ENCODE data around the gene TSTD1. TPM values are rescaled to one million over a fixed set of nuclear protein-coding genes. Genes with fewer than 3 reads are reported as not detected.

The TSTD1 gene
- total RNA-seq, 1 donor from 2014 or later, result 24.2 TPM

DNA sequence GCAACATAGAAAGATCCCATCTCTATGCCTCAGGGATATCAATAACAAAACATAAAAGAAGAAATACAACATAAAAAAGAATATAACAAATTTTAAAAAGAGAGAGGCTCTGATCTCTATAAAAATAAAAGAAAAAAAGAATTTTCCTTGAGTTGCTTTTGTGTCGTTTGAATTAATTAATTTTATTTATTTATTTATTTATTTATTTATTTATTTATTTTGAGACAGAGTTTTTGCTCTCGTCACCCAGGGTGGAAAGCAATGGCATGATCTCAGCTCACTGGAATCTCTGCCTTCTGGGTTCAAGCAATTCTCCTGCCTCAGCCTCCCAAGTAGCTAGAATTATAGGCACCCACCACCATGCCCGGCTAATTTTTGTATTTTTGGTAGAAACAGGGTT, 26.3 kb downstream of the TSTD1 start:
- H3K9me3 Mint-ChIP-seq (ENCODE audit: unreplicated experiment), result no peaks in the 10 kb centered on the region
- peaks cover 11% of the 10 kb centered on the region for H3K4me1 Mint-ChIP-seq (ENCODE audit: low read depth, unreplicated experiment)
- peaks cover 2% of the 10 kb centered on the region for H3K27me3 Mint-ChIP-seq (ENCODE audit: unreplicated experiment)
- no peak overlapping the region for H3K27ac Mint-ChIP-seq (ENCODE audit: unreplicated experiment)
- no peak for TF ChIP-seq CTCF (IDR thresholded peaks at IDR 0.05; ENCODE audit: partially characterized antibody, unreplicated experiment)
- DNase-seq, result no peak
- H3K4me3 Mint-ChIP-seq (ENCODE audit: unreplicated experiment), result no peak overlapping the region
- H3K36me3 Mint-ChIP-seq (ENCODE audit: unreplicated experiment), result no peaks in the 10 kb centered on the region

DNA sequence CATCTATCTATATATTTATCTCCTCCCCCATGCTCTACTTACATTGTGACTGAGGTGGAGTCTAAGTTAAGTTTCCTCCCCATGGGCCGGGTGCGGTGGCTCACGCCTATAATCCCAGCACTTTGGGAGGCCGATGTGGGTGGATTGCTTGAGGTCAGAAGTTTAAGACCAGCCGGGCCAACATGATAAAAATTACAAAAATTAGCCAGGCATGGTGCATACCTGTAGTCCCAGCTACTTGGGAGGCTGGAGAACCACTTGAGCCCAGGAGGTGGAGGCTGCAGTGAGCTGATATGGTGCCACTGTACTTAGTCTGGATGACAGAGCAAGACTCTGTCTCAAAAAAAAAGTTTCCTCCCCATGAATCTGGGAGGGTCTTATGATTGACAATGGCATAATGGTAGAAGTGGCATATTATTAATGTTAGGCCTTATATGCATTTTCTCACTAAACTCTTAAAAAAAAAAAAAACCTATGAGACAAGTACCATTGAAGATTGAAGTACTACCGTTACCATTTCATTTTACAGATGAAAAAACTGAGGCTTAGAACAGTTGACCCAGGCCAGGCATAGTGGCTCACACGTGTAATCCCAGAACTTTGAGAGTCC, 29.1 kb downstream of the TSTD1 start:
- H3K36me3 Mint-ChIP-seq (ENCODE audit: unreplicated experiment), result no peaks in the 10 kb centered on the region
- H3K27me3 Mint-ChIP-seq (ENCODE audit: unreplicated experiment), result peaks cover 2% of the 10 kb centered on the region
- no peak for TF ChIP-seq CTCF (IDR thresholded peaks at IDR 0.05; ENCODE audit: partially characterized antibody, unreplicated experiment)
- H3K4me3 Mint-ChIP-seq (ENCODE audit: unreplicated experiment), result no peak overlapping the region
- no peaks in the 10 kb centered on the region for H3K9me3 Mint-ChIP-seq (ENCODE audit: unreplicated experiment)
- H3K4me1 Mint-ChIP-seq (ENCODE audit: low read depth, unreplicated experiment), result peaks cover 9% of the 10 kb centered on the region
- no peak for DNase-seq
- no peak overlapping the region for H3K27ac Mint-ChIP-seq (ENCODE audit: unreplicated experiment)

GRCh38 chr1:161008869-161009510, 29.8 kb downstream of the TSTD1 start:
- no peak overlapping the region for H3K4me3 Mint-ChIP-seq (ENCODE audit: unreplicated experiment)
- peaks cover 7% of the 10 kb centered on the region for H3K4me1 Mint-ChIP-seq (ENCODE audit: low read depth, unreplicated experiment)
- H3K9me3 Mint-ChIP-seq (ENCODE audit: unreplicated experiment), result no peaks in the 10 kb centered on the region
- H3K36me3 Mint-ChIP-seq (ENCODE audit: unreplicated experiment), result no peaks in the 10 kb centered on the region
- TF ChIP-seq CTCF (IDR thresholded peaks at IDR 0.05; ENCODE audit: partially characterized antibody, unreplicated experiment), result no peak
- H3K27me3 Mint-ChIP-seq (ENCODE audit: unreplicated experiment), result peaks cover 2% of the 10 kb centered on the region
- H3K27ac Mint-ChIP-seq (ENCODE audit: unreplicated experiment), result no peak overlapping the region
- no peak for DNase-seq

GRCh38 chr1:161007369-161007768, 31.4 kb downstream of the TSTD1 start:
- no peaks in the 10 kb centered on the region for H3K4me1 Mint-ChIP-seq (ENCODE audit: low read depth, unreplicated experiment)
- no peaks in the 10 kb centered on the region for H3K27me3 Mint-ChIP-seq (ENCODE audit: unreplicated experiment)
- no peaks in the 10 kb centered on the region for H3K36me3 Mint-ChIP-seq (ENCODE audit: unreplicated experiment)
- no peak overlapping the region for H3K27ac Mint-ChIP-seq (ENCODE audit: unreplicated experiment)
- no peaks in the 10 kb centered on the region for H3K9me3 Mint-ChIP-seq (ENCODE audit: unreplicated experiment)
- TF ChIP-seq CTCF (IDR thresholded peaks at IDR 0.05; ENCODE audit: partially characterized antibody, unreplicated experiment), result no peak
- DNase-seq, result no peak
- H3K4me3 Mint-ChIP-seq (ENCODE audit: unreplicated experiment), result no peak overlapping the region

DNA sequence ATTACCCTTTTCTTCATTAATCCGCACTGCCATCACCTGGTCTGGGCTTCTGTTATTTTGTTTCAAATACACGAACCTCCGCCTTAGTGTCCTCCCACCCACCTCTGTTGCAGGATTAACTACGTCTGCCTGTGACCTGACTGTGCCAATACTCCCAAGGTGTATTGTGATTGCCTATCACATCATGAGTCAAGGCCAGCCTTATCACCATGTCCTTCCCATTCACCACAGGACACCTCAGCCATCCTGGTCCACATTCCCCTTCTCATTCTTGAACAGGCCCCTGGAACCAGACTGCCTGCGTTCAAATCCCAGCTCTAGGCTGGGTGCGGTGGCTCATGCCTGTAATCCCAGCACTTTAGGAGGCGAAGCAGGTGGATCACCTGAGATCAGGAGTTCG, 32.2 kb downstream of the TSTD1 start:
- no peak overlapping the region for H3K27ac Mint-ChIP-seq (ENCODE audit: unreplicated experiment)
- no peak for DNase-seq
- H3K9me3 Mint-ChIP-seq (ENCODE audit: unreplicated experiment), result no peaks in the 10 kb centered on the region
- H3K27me3 Mint-ChIP-seq (ENCODE audit: unreplicated experiment), result no peaks in the 10 kb centered on the region
- TF ChIP-seq CTCF (IDR thresholded peaks at IDR 0.05; ENCODE audit: partially characterized antibody, unreplicated experiment), result no peak
- H3K4me1 Mint-ChIP-seq (ENCODE audit: low read depth, unreplicated experiment), result no peaks in the 10 kb centered on the region
- no peak overlapping the region for H3K4me3 Mint-ChIP-seq (ENCODE audit: unreplicated experiment)
- H3K36me3 Mint-ChIP-seq (ENCODE audit: unreplicated experiment), result no peaks in the 10 kb centered on the region

Measured in glutamatergic neuron (in vitro differentiated cells).